GM23338 (cell line): ENCODE data around the gene LIPT1. TPM values are rescaled to one million over a fixed set of nuclear protein-coding genes. Genes with fewer than 3 reads are reported as not detected.
A peak's percentile ranks its signal among the peaks of the same experiment; 100 is the strongest.

Source experiments
- ATAC-seq: fragments of 200-7000 bp; cut with Tn5 transposase; 3 replicates; pipeline ENCODE4 v1.9.1; 2020
- DNase-seq: peaks from one replicate; pipeline ENCODE4 v3.0.0-alpha.2; 2015; ENCODE audit warnings: low spot score
- H2AFZ ChIP-seq: fragments of 200-600 bp; sonication (generic); 2 replicates; pipeline ENCODE4 v1.8.0; 2016; ENCODE audit warnings: antibody characterized with exemption, mild to moderate bottlenecking, moderate library complexity
- H3F3A ChIP-seq: fragments of 200-600 bp; sonication (generic); replicated peaks from 2 replicates; pipeline ENCODE4 v1.8.0; 2017; ENCODE audit warnings: antibody characterized with exemption, mixed run types, low read depth
- H3K27ac ChIP-seq: fragments of 200-600 bp; sonication (generic); 2 replicates; pipeline ENCODE4 v1.6.1; 2016; ENCODE audit warnings: low read depth
- H3K27me3 ChIP-seq: fragments of 200-600 bp; sonication (generic); 2 replicates; pipeline ENCODE4 v1.8.0; 2016; ENCODE audit warnings: mild to moderate bottlenecking, mixed run types, moderate library complexity; ENCODE audit not compliant: insufficient read depth
- H3K36me3 ChIP-seq: fragments of 200-600 bp; sonication (generic); 2 replicates; pipeline ENCODE4 v1.8.0; 2016; ENCODE audit warnings: mild to moderate bottlenecking; ENCODE audit not compliant: insufficient read depth
- H3K4me1 ChIP-seq: fragments of 200-600 bp; sonication (generic); 2 replicates; pipeline ENCODE4 v1.8.0; 2016; ENCODE audit warnings: mild to moderate bottlenecking, moderate library complexity; ENCODE audit not compliant: insufficient read depth
- H3K4me2 ChIP-seq: fragments of 200-600 bp; sonication (generic); 2 replicates; pipeline ENCODE4 v1.7.1; 2017; ENCODE audit warnings: mixed run types
- H3K4me3 ChIP-seq: fragments of 200-600 bp; sonication (generic); 2 replicates; pipeline ENCODE4 v1.6.1; 2016; ENCODE audit warnings: mixed run types
- H3K79me2 ChIP-seq: fragments of 200-600 bp; sonication (generic); replicated peaks from 2 replicates; pipeline ENCODE4 v1.8.0; 2017; ENCODE audit warnings: mild to moderate bottlenecking; ENCODE audit not compliant: insufficient read depth
- H3K9me2 ChIP-seq: fragments of 200-600 bp; sonication (generic); 2 replicates; pipeline ENCODE4 v1.8.0; 2017; ENCODE audit not compliant: insufficient read depth
- H4K20me1 ChIP-seq: fragments of 200-600 bp; sonication (generic); replicated peaks from 2 replicates; pipeline ENCODE4 v1.8.0; 2017; ENCODE audit warnings: mild to moderate bottlenecking; ENCODE audit not compliant: insufficient read depth
- H3K27ac Mint-ChIP-seq: 2 replicates; pipeline ENCODE4 v1.8.0; 2020; ENCODE audit warnings: inconsistent platforms, mild to moderate bottlenecking, moderate library complexity, mixed read lengths
- H3K27me3 Mint-ChIP-seq: 3 replicates; pipeline ENCODE4 v1.8.0; 2022; ENCODE audit warnings: low read depth, mild to moderate bottlenecking, moderate library complexity, mixed read lengths, inconsistent platforms; ENCODE audit not compliant: insufficient read depth, poor library complexity
- H3K36me3 Mint-ChIP-seq: 3 replicates; pipeline ENCODE4 v1.8.0; 2021; ENCODE audit warnings: low read depth, mild to moderate bottlenecking, inconsistent platforms, moderate library complexity, mixed read lengths
- H3K4me1 Mint-ChIP-seq: 3 replicates; pipeline ENCODE4 v1.8.0; 2020; ENCODE audit warnings: mild to moderate bottlenecking, inconsistent platforms, mixed read lengths
- H3K4me3 Mint-ChIP-seq: 3 replicates; pipeline ENCODE4 v1.8.0; 2021; ENCODE audit warnings: moderate library complexity, mild to moderate bottlenecking, inconsistent platforms, mixed read lengths
- H3K9me3 Mint-ChIP-seq: 3 replicates; pipeline ENCODE4 v1.8.0; 2020; ENCODE audit warnings: moderate library complexity, mild to moderate bottlenecking, inconsistent platforms, mixed read lengths
- CREB1 ChIP-seq: fragments of 250-450 bp; sonication (Bioruptor Pico); IDR thresholded peaks from 2 replicates; pipeline ENCODE4 v1.5.0; 2020; ENCODE audit warnings: low read depth, mild to moderate bottlenecking, moderate library complexity
- CTCF ChIP-seq, 2 experiments: fragments of 200-600 bp in 1 of 2; sonication (generic) in 1 of 2; conservative IDR thresholded peaks; 2 replicates each; pipeline versions ENCODE4 v1.5.1 to v1.6.1; 2016 to 2017; ENCODE audit warnings: antibody characterized with exemption in 2 of 2, low read depth in 2 of 2, mild to moderate bottlenecking in 2 of 2, moderate library complexity in 1 of 2
- EZH2 ChIP-seq: fragments of 200-600 bp; sonication (generic); IDR thresholded peaks from one replicate; pipeline ENCODE4 v1.8.0; 2017; ENCODE audit warnings: antibody characterized with exemption, mild to moderate bottlenecking, low read depth; ENCODE audit not compliant: unreplicated experiment
- EZH2phosphoT487 ChIP-seq: fragments of 200-600 bp; sonication (generic); IDR thresholded peaks from one replicate; pipeline ENCODE4 v1.8.1; 2018; ENCODE audit warnings: antibody characterized with exemption; ENCODE audit not compliant: unreplicated experiment
- JUNB ChIP-seq: IDR thresholded peaks from one replicate; pipeline ENCODE4 v1.6.1; 2016; ENCODE audit warnings: antibody characterized with exemption; ENCODE audit not compliant: unreplicated experiment
- NANOG ChIP-seq: IDR thresholded peaks from 2 replicates; pipeline ENCODE4 v1.6.1; 2016; ENCODE audit warnings: antibody characterized with exemption, borderline replicate concordance
- STAT1 ChIP-seq: IDR thresholded peaks from one replicate; pipeline ENCODE4 v1.6.1; 2016; ENCODE audit warnings: antibody characterized with exemption; ENCODE audit not compliant: unreplicated experiment
- polyA plus RNA-seq: library from polyadenylated mRNA; unstranded; fragments of >200 nt; fragmentation: Nextera tagmentation; extraction: Ambion mirVana; gene quantifications from 2 replicates; pipeline ENCODE4 v1.2.1, GENCODE V29; 2016
- total RNA-seq: library from RNA; depleted of rRNA; stranded (reverse); fragments of >200 nt; shearing (Covaris generic); gene quantifications from 2 replicates; pipeline ENCODE4 v1.2.3, GENCODE V29; 2014
- TF ChIP-seq, protein P1 (sequence below): fragments of 250-450 bp; sonication (Bioruptor Pico); IDR thresholded peaks from 2 replicates; pipeline ENCODE4 v1.5.0; 2020; ENCODE audit warnings: mild to moderate bottlenecking, moderate library complexity

Gene LIPT1
- total and polyA plus RNA-seq, 2 experiments from 2014 or later = 11.5 to 15.4 TPM

DNA sequence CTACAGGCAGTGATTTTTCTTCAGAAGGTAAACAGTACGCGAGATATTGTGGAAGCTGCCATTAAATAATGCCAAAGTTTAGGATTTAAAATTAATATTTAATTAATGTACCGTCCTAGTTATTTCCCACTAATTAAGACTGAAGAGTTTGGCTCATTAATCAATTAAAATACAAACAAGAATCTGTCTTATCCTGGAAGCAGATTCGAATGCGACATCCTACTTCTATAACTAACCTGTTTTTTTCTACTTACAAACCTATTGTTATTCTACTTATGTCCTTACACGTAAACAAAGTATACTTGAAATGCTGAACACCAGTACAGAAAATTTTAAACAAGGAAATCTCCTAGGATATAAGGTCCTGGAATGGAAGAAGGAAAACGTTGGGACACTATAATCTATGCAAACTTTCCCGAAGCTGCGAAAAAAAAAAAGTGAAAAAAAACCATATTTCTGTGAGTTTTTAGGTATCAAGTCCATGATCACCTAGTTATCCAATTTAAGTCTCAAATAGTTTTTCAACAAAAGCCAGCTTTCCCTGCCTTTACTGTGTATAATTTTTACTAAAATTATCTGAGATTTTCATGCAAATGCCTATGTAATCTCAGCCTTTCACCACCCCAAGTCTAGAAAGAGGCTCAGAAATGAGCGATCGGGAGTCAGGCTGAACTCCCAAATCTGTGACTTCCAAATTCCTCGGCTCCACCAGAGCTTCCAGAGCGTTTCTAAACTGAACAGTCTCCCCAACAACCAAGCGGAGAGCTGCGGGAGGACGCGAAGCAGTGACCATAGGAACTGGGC lies 14.5 kb upstream of the LIPT1 start:
- peaks cover 36% of the 10 kb centered on the region for H3K36me3 Mint-ChIP-seq
- H3K27ac ChIP-seq = no peak overlapping the region; the same call in 1 of the 2 replicates

More for the DNA sequence above, 14.5 kb upstream of the LIPT1 start:
- H3K27me3 ChIP-seq = 0 out of 2 replicates have a peak, but pooled peaks cover 7% of the 10 kb centered on the region
- TF ChIP-seq EZH2phosphoT487 (no peak), CTCF (conservative IDR thresholded peaks at IDR 0.05; ENCODE audit: low read depth in 2 of 2) (no peak), EZH2 (no peak), STAT1 (no peak), JUNB (no peak), NANOG (no peak), CREB1 (CRISPR knock-in tag) (no peak)
- TF ChIP-seq, protein P1, sequence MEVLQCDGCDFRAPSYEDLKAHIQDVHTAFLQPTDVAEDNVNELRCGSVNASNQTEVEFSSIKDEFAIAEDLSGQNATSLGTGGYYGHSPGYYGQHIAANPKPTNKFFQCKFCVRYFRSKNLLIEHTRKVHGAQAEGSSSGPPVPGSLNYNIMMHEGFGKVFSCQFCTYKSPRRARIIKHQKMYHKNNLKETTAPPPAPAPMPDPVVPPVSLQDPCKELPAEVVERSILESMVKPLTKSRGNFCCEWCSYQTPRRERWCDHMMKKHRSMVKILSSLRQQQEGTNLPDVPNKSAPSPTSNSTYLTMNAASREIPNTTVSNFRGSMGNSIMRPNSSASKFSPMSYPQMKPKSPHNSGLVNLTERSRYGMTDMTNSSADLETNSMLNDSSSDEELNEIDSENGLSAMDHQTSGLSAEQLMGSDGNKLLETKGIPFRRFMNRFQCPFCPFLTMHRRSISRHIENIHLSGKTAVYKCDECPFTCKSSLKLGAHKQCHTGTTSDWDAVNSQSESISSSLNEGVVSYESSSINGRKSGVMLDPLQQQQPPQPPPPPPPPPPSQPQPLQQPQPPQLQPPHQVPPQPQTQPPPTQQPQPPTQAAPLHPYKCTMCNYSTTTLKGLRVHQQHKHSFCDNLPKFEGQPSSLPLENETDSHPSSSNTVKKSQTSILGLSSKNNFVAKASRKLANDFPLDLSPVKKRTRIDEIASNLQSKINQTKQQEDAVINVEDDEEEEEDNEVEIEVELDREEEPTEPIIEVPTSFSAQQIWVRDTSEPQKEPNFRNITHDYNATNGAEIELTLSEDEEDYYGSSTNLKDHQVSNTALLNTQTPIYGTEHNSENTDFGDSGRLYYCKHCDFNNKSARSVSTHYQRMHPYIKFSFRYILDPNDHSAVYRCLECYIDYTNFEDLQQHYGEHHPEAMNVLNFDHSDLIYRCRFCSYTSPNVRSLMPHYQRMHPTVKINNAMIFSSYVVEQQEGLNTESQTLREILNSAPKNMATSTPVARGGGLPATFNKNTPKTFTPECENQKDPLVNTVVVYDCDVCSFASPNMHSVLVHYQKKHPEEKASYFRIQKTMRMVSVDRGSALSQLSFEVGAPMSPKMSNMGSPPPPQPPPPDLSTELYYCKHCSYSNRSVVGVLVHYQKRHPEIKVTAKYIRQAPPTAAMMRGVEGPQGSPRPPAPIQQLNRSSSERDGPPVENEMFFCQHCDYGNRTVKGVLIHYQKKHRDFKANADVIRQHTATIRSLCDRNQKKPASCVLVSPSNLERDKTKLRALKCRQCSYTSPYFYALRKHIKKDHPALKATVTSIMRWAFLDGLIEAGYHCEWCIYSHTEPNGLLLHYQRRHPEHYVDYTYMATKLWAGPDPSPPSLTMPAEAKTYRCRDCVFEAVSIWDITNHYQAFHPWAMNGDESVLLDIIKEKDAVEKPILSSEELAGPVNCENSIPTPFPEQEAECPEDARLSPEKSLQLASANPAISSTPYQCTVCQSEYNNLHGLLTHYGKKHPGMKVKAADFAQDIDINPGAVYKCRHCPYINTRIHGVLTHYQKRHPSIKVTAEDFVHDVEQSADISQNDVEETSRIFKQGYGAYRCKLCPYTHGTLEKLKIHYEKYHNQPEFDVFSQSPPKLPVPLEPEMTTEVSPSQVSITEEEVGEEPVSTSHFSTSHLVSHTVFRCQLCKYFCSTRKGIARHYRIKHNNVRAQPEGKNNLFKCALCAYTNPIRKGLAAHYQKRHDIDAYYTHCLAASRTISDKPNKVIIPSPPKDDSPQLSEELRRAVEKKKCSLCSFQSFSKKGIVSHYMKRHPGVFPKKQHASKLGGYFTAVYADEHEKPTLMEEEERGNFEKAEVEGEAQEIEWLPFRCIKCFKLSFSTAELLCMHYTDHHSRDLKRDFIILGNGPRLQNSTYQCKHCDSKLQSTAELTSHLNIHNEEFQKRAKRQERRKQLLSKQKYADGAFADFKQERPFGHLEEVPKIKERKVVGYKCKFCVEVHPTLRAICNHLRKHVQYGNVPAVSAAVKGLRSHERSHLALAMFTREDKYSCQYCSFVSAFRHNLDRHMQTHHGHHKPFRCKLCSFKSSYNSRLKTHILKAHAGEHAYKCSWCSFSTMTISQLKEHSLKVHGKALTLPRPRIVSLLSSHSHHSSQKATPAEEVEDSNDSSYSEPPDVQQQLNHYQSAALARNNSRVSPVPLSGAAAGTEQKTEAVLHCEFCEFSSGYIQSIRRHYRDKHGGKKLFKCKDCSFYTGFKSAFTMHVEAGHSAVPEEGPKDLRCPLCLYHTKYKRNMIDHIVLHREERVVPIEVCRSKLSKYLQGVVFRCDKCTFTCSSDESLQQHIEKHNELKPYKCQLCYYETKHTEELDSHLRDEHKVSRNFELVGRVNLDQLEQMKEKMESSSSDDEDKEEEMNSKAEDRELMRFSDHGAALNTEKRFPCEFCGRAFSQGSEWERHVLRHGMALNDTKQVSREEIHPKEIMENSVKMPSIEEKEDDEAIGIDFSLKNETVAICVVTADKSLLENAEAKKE (CRISPR knock-in tag) = no peak
- ATAC-seq = no peak
- H3K4me1 ChIP-seq = peaks cover 17% of the 10 kb centered on the region
- H3K9me2 ChIP-seq = no peaks in the 10 kb centered on the region; the same call in 1 of the 2 replicates
- peak overlapping the region; percentile 89 for H3K27ac Mint-ChIP-seq
- H3K9me3 Mint-ChIP-seq = peaks cover 34% of the 10 kb centered on the region
- H3K4me3 ChIP-seq = peak overlapping the region; percentile 85
- H3K4me3 Mint-ChIP-seq = peak overlapping the region; percentile 94
- peaks cover 16% of the 10 kb centered on the region for H3K79me2 ChIP-seq
- H3F3A ChIP-seq = no peaks in the 10 kb centered on the region; the same call in 1 of the 2 replicates
- H4K20me1 ChIP-seq = no peaks in the 10 kb centered on the region
- peaks cover 11% of the 10 kb centered on the region for H3K27me3 Mint-ChIP-seq
- 0 out of 2 replicates have a peak, but pooled peaks cover 3% of the 10 kb centered on the region for H3K36me3 ChIP-seq
- peaks cover 9% of the 10 kb centered on the region; the same call in 2 of the 3 replicates for H3K4me1 Mint-ChIP-seq
- peak; percentile 68 for DNase-seq
- H3K4me2 ChIP-seq = peak overlapping the region; percentile 84
- H2AFZ ChIP-seq = peak overlapping the region; percentile 92
